Activated naive CD8-positive, alpha-beta T cell treated with anti-CD3 and anti-CD28 coated beads for 36 hours (primary cell): ENCODE data around the gene GLDN. TPM values are rescaled to one million over a fixed set of nuclear protein-coding genes. Genes with fewer than 3 reads are reported as not detected.

Source experiments
- DNase-seq: peaks from one replicate; pipeline ENCODE4 v3.0.0; 2021
- H3K27ac Mint-ChIP-seq: one replicate; pipeline ENCODE4 v1.8.0; 2022; ENCODE audit warnings: mild to moderate bottlenecking, moderate library complexity, mixed read lengths
- H3K27me3 Mint-ChIP-seq: one replicate; pipeline ENCODE4 v1.8.0; 2022; ENCODE audit warnings: mild to moderate bottlenecking, mixed read lengths
- H3K36me3 Mint-ChIP-seq: one replicate; pipeline ENCODE4 v1.8.0; 2021; ENCODE audit warnings: mild to moderate bottlenecking, mixed read lengths
- H3K4me1 Mint-ChIP-seq: one replicate; pipeline ENCODE4 v1.8.0; 2021; ENCODE audit warnings: mixed read lengths
- H3K4me3 Mint-ChIP-seq: one replicate; pipeline ENCODE4 v1.8.0; 2022; ENCODE audit warnings: mild to moderate bottlenecking, moderate library complexity, mixed read lengths
- H3K9me3 Mint-ChIP-seq: one replicate; pipeline ENCODE4 v1.8.0; 2022; ENCODE audit warnings: mixed read lengths
- total RNA-seq, 2 experiments: library from RNA; stranded (reverse); gene quantifications; one replicate each; pipeline ENCODE4 v1.2.3, GENCODE V29; 2021

GLDN gene
- total RNA-seq, 2 experiments from 2014 or later = not detected

GRCh38 chr15:51315726-51316125 lies 25.7 kb upstream of the GLDN start:
- Mint-ChIP-seq H3K27ac (no peak overlapping the region), H3K9me3 (no peaks in the 10 kb centered on the region), H3K4me3 (no peak overlapping the region), H3K36me3 (no peaks in the 10 kb centered on the region), H3K4me1 (no peaks in the 10 kb centered on the region), H3K27me3 (peaks cover 13% of the 10 kb centered on the region)
- DNase-seq = no peak

- H3K4me1 Mint-ChIP-seq = no peaks in the 10 kb centered on the region
- H3K9me3 Mint-ChIP-seq = no peaks in the 10 kb centered on the region
- H3K27me3 Mint-ChIP-seq = peaks cover 13% of the 10 kb centered on the region
- H3K27ac Mint-ChIP-seq = no peak overlapping the region
- H3K4me3 Mint-ChIP-seq = no peak overlapping the region
- H3K36me3 Mint-ChIP-seq = no peaks in the 10 kb centered on the region
- no peak for DNase-seq
Measured at GRCh38 chr15:51316636-51317035, 24.8 kb upstream of the GLDN start.

GRCh38 chr15:51318382-51319150 lies 22.9 kb upstream of the GLDN start:
- Mint-ChIP-seq H3K27ac (no peak overlapping the region), H3K9me3 (no peaks in the 10 kb centered on the region), H3K4me1 (no peaks in the 10 kb centered on the region), H3K4me3 (no peak overlapping the region), H3K27me3 (peaks cover 19% of the 10 kb centered on the region), H3K36me3 (no peaks in the 10 kb centered on the region)
- no peak for DNase-seq

GRCh38 chr15:51319539-51319938 lies 21.9 kb upstream of the GLDN start:
- H3K36me3 Mint-ChIP-seq = no peaks in the 10 kb centered on the region
- H3K4me3 Mint-ChIP-seq = no peak overlapping the region
- no peak overlapping the region for H3K27ac Mint-ChIP-seq
- no peaks in the 10 kb centered on the region for H3K9me3 Mint-ChIP-seq
- no peaks in the 10 kb centered on the region for H3K4me1 Mint-ChIP-seq
- DNase-seq = no peak
- H3K27me3 Mint-ChIP-seq = peaks cover 19% of the 10 kb centered on the region

- Mint-ChIP-seq H3K4me1 (no peaks in the 10 kb centered on the region), H3K9me3 (no peaks in the 10 kb centered on the region), H3K4me3 (no peak overlapping the region), H3K27me3 (peaks cover 19% of the 10 kb centered on the region), H3K27ac (no peak overlapping the region), H3K36me3 (no peaks in the 10 kb centered on the region)
- no peak for DNase-seq
Measured at GRCh38 chr15:51320843-51321242, 20.6 kb upstream of the GLDN start.

- Mint-ChIP-seq H3K4me3 (no peak overlapping the region), H3K27ac (peak overlapping the region; percentile 17), H3K4me1 (no peaks in the 10 kb centered on the region), H3K36me3 (no peaks in the 10 kb centered on the region), H3K9me3 (no peaks in the 10 kb centered on the region), H3K27me3 (peaks cover 19% of the 10 kb centered on the region)
- no peak for DNase-seq
Measured at GRCh38 chr15:51321316-51321715, 20.1 kb upstream of the GLDN start.

GRCh38 chr15:51322621-51323296 lies 18.7 kb upstream of the GLDN start:
- peaks cover 21% of the 10 kb centered on the region for H3K27me3 Mint-ChIP-seq
- H3K27ac Mint-ChIP-seq = no peak overlapping the region
- no peak overlapping the region for H3K4me3 Mint-ChIP-seq
- no peaks in the 10 kb centered on the region for H3K9me3 Mint-ChIP-seq
- H3K36me3 Mint-ChIP-seq = no peaks in the 10 kb centered on the region
- no peaks in the 10 kb centered on the region for H3K4me1 Mint-ChIP-seq
- DNase-seq = no peak

- Mint-ChIP-seq H3K4me3 (no peak overlapping the region), H3K27ac (no peak overlapping the region), H3K36me3 (no peaks in the 10 kb centered on the region)
Measured at GRCh38 chr15:51323749-51324148, 17.7 kb upstream of the GLDN start.

GRCh38 chr15:51325167-51325566 lies 16.3 kb upstream of the GLDN start:
- Mint-ChIP-seq H3K4me3 (no peak overlapping the region), H3K27me3 (peaks cover 16% of the 10 kb centered on the region), H3K27ac (no peak overlapping the region), H3K9me3 (no peaks in the 10 kb centered on the region), H3K4me1 (no peaks in the 10 kb centered on the region), H3K36me3 (no peaks in the 10 kb centered on the region)
- DNase-seq = no peak

More at GRCh38 chr15:51323749-51324148, 17.7 kb upstream of the GLDN start:
- no peak for DNase-seq
- peaks cover 21% of the 10 kb centered on the region for H3K27me3 Mint-ChIP-seq
- H3K9me3 Mint-ChIP-seq = no peaks in the 10 kb centered on the region
- no peaks in the 10 kb centered on the region for H3K4me1 Mint-ChIP-seq

GRCh38 chr15:51327081-51327480 lies 14.4 kb upstream of the GLDN start:
- H3K4me1 Mint-ChIP-seq = no peaks in the 10 kb centered on the region
- DNase-seq = no peak
- peaks cover 16% of the 10 kb centered on the region for H3K27me3 Mint-ChIP-seq
- H3K9me3 Mint-ChIP-seq = no peaks in the 10 kb centered on the region
- H3K27ac Mint-ChIP-seq = no peak overlapping the region
- no peaks in the 10 kb centered on the region for H3K36me3 Mint-ChIP-seq
- H3K4me3 Mint-ChIP-seq = no peak overlapping the region

- Mint-ChIP-seq H3K9me3 (no peaks in the 10 kb centered on the region), H3K4me1 (no peaks in the 10 kb centered on the region), H3K4me3 (no peak overlapping the region), H3K27me3 (peaks cover 10% of the 10 kb centered on the region), H3K36me3 (no peaks in the 10 kb centered on the region), H3K27ac (no peak overlapping the region)
- no peak for DNase-seq
Measured at GRCh38 chr15:51328926-51329325, 12.5 kb upstream of the GLDN start.

GRCh38 chr15:51331141-51331540 lies 10.3 kb upstream of the GLDN start:
- H3K4me1 Mint-ChIP-seq = no peaks in the 10 kb centered on the region
- H3K27me3 Mint-ChIP-seq = peaks cover 10% of the 10 kb centered on the region
- no peak for DNase-seq
- no peaks in the 10 kb centered on the region for H3K9me3 Mint-ChIP-seq
- no peak overlapping the region for H3K27ac Mint-ChIP-seq
- no peaks in the 10 kb centered on the region for H3K36me3 Mint-ChIP-seq
- H3K4me3 Mint-ChIP-seq = no peak overlapping the region

- no peak overlapping the region for H3K27ac Mint-ChIP-seq
- DNase-seq = no peak
- H3K4me3 Mint-ChIP-seq = no peak overlapping the region
- H3K27me3 Mint-ChIP-seq = peaks cover 6% of the 10 kb centered on the region
- no peaks in the 10 kb centered on the region for H3K36me3 Mint-ChIP-seq
- H3K9me3 Mint-ChIP-seq = no peaks in the 10 kb centered on the region
- no peaks in the 10 kb centered on the region for H3K4me1 Mint-ChIP-seq
Measured at GRCh38 chr15:51332206-51333147, 9.0 kb upstream of the GLDN start.

GRCh38 chr15:51333571-51333970 lies 7.9 kb upstream of the GLDN start:
- Mint-ChIP-seq H3K27me3 (peaks cover 8% of the 10 kb centered on the region), H3K4me1 (no peaks in the 10 kb centered on the region), H3K9me3 (no peaks in the 10 kb centered on the region), H3K4me3 (no peak overlapping the region), H3K36me3 (no peaks in the 10 kb centered on the region), H3K27ac (no peak overlapping the region)
- no peak for DNase-seq

- Mint-ChIP-seq H3K27me3 (peaks cover 9% of the 10 kb centered on the region), H3K4me3 (no peak overlapping the region), H3K4me1 (no peaks in the 10 kb centered on the region), H3K27ac (no peak overlapping the region), H3K36me3 (no peaks in the 10 kb centered on the region), H3K9me3 (no peaks in the 10 kb centered on the region)
- no peak for DNase-seq
Measured at GRCh38 chr15:51334011-51334451, 7.4 kb upstream of the GLDN start.
